ENCODE data around the gene SYP. TPM values are rescaled to one million over a fixed set of nuclear protein-coding genes. Genes with fewer than 3 reads are reported as not detected.

Gene SYP
- total RNA-seq, 1 donor: 2.4 TPM

GRCh38 chrX:49221868-49222267 lies 21.9 kb upstream of the SYP start:
- DNase-seq (ENCODE audit: low read depth in 2 of 3, low spot score in 2 of 3): no peak

GRCh38 chrX:49220100-49220499 lies 20.1 kb upstream of the SYP start:
- no peak for DNase-seq (ENCODE audit: low read depth in 2 of 3, low spot score in 2 of 3)

GRCh38 chrX:49214996-49215526 lies 15.1 kb upstream of the SYP start:
- DNase-seq (ENCODE audit: low read depth in 2 of 3, low spot score in 2 of 3): no peak

DNA sequence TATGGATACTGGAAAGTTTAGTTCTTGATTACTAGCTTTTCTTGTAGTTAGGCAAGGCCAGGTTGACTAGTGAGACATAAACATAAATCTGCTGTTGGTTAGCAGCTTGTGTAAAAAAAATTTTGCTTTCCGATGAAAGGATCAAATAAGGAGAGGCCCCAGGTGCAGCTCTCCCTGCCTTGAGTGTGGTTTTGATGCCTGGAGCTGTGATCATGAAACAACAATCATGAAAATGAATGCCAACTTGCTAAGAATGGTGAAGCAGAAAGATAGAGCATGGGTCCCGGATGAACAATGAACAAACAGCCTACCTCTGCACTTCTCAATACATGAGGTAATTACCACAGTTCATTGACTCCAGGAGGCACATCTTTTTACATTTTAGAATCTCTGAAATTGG lies 14.4 kb upstream of the SYP start:
- no peak for DNase-seq (ENCODE audit: low read depth in 2 of 3, low spot score in 2 of 3)

GRCh38 chrX:49212861-49213260 lies 12.9 kb upstream of the SYP start:
- no peak for DNase-seq (ENCODE audit: low read depth in 2 of 3, low spot score in 2 of 3)

- DNase-seq (ENCODE audit: low read depth in 2 of 3, low spot score in 2 of 3): no peak
Measured at GRCh38 chrX:49212209-49212608, 12.2 kb upstream of the SYP start.

GRCh38 chrX:49211074-49211473 lies 11.1 kb upstream of the SYP start:
- no peak for DNase-seq (ENCODE audit: low read depth in 2 of 3, low spot score in 2 of 3)

- no peak for DNase-seq (ENCODE audit: low read depth in 2 of 3, low spot score in 2 of 3)
Measured at GRCh38 chrX:49210406-49210805, 10.4 kb upstream of the SYP start.

DNA sequence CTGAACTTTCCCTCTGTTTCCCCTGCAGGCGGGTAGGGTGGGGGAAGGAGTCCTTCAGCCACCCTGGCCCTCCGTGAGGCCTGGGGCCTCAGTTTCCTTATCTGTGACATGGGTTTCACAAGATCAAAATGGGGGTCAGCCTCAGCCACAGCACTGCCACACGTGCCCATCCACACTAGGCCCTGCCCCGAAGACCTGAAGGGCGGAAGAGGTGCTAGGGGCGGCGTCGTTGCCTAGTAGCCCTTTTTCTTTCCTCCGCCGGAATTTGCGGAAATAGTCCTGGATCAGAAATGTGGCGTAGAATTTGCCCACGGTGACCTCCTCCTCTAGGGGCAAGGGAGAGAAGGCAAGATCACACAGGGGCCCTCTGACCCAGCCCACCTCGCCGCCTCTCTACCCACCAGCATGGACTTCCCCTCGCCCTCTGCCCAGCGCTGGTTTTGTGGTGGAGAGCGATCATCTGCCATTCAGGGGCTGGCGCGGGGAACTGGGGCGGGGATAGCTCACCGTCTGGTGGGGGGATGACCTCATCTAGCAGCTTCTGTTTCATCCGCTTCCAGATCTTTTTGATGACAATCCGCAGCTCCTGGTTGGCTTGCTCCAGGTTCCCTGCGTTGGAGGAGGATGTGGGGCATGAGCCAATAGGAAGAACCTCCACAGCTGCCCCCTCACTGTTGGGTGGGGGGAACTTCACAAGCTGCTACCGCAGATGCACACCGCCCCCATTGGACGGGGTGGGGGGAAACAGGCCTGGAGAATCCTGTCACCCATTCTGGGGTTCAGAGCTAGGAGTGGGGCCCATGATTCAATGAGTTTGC lies 9.7 kb upstream of the SYP start:
- peak in 2 of 3 donors; percentile 35 to 62 for DNase-seq (ENCODE audit: low read depth in 2 of 3, low spot score in 2 of 3)

- DNase-seq (ENCODE audit: low read depth in 2 of 3, low spot score in 2 of 3): no peak
Measured at GRCh38 chrX:49208399-49208798, 8.4 kb upstream of the SYP start.

- no peak for DNase-seq (ENCODE audit: low read depth in 2 of 3, low spot score in 2 of 3)
Measured at GRCh38 chrX:49206543-49206942, 6.5 kb upstream of the SYP start.

- DNase-seq (ENCODE audit: low read depth in 2 of 3, low spot score in 2 of 3): no peak
Measured at GRCh38 chrX:49205443-49205842, 5.5 kb upstream of the SYP start.

DNA sequence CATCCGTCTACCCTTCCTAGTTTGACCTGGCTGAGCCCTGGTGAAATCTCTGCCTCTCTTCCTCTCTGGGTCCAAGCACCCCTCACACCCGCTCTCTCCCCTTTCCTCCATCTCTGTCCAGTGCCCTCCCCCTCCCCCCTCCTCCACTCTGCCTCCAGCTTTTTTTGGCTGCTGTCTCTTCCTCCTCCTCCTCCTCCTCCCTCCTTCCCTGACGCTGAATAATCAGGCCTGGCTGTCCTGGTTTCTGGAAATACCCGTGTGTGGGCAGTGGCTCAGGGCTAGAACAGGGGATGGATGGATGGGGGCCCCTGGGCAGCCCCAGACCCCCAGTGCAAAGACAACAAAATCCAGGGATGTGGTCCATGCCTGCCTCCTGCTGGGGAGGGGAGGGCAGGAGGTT lies 4.7 kb upstream of the SYP start:
- DNase-seq (ENCODE audit: low read depth in 2 of 3, low spot score in 2 of 3): no peak

DNA sequence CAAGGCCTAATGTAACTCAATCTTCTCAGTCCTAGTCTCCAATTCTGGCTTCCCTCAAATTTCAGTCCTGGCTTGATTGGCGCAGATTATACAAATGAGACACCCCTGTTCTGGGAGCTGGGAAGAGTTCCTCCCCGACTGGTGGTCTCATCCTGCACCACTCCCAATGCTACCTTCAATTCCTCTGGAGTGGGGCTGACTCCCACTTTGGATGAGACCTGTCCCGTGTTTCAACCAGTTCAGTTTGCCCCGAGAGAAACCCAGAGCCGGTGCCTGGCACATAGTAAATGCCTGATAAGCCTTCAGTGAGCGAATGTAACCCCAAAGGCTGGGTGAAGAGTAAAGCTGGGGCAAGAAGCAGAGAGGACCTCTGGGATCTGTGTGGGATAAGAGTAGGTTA lies 4.0 kb upstream of the SYP start:
- DNase-seq (ENCODE audit: low read depth in 2 of 3, low spot score in 2 of 3): no peak

- no peak for DNase-seq (ENCODE audit: low read depth in 2 of 3, low spot score in 2 of 3)
Measured at GRCh38 chrX:49203536-49203935, 3.5 kb upstream of the SYP start.

GRCh38 chrX:49202022-49202421 lies 2.0 kb upstream of the SYP start:
- DNase-seq (ENCODE audit: low read depth in 2 of 3, low spot score in 2 of 3): no peak

GRCh38 chrX:49199315-49199595 lies 738 bp downstream of the SYP start:
- no peak for DNase-seq (ENCODE audit: low read depth in 2 of 3, low spot score in 2 of 3)

- no peak for DNase-seq (ENCODE audit: low read depth in 2 of 3, low spot score in 2 of 3)
Measured at GRCh38 chrX:49198540-49199314, 1.3 kb downstream of the SYP start.

DNA sequence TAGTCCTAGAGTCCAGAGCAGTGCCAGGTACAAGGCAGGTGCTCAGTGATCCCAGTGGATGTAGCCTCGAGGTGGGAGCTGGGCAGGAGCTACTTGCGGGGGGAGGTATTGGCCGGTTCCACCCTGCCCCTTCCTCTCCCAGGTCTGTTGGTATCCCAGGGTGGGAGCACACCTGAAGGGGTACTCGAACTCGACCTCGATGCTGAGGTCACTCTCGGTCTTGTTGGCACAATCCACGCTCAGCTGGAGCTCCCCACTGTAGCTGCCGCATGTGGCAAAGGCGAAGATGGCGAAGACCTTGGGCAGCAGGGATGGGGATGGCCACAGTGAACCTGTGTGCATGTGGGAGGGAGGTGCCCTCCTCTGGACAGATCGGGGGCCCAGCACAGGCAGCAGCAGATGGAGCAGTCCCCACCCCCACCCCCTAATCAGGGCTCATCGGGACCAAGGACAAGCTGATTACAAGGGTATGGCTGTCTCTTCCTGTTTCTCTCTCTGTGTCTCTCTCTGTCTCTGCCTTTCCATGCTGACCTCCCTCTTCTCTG lies 2.4 kb downstream of the SYP start:
- no peak for DNase-seq (ENCODE audit: low read depth in 2 of 3, low spot score in 2 of 3)

GRCh38 chrX:49193542-49193964 lies 6.4 kb downstream of the SYP start:
- DNase-seq (ENCODE audit: low read depth in 2 of 3, low spot score in 2 of 3): no peak

DNA sequence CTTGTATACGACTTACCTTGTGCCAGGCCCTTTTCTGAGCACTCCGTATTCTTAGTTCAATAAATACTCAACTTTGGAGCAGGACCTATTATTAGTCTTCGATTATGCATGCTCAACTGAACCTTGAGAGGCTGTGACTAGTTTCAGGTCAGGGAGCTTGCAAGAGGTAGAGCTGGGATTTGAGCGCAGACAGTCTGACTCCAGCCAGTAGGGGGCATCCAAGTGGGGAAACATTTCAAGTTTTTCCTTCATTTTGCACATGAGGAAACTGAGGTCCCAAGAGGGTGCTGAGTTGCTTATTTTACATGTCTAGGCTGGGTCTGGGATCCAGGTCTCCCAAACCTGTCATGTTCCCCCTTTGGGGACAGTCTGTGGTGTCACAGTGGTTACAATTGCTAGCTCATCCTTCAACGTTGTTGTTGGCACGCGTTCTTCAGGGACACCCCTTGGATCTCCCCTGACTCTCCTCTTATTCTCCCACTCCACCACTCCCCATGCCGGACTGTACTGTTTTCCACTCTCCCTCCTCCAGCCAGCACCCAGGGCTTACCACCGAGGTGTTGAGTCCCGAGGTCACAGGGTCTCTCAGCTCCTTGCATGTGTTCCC lies 7.2 kb downstream of the SYP start:
- DNase-seq (ENCODE audit: low read depth in 2 of 3, low spot score in 2 of 3): peak in 2 of 3 donors; percentile 18 to 28

Measured in hematopoietic multipotent progenitor cell (in vitro differentiated cells).